Measurements from ENCODE around the gene ZNF318. TPM values are rescaled to one million over a fixed set of nuclear protein-coding genes. Genes with fewer than 3 reads are reported as not detected.
"Not testable (repeated sequence)": the region's sequence is repeated elsewhere in the genome, so short reads cannot be mapped to it uniquely, and the experiment has no call there.

ZNF318 gene
- total RNA-seq, 1 donor from 2014 or later: 6.3 TPM

- Histone ChIP-seq H3K4me1 (ENCODE audit: control insufficient read depth in 3 of 3, insufficient read depth in 3 of 3, low read length in 3 of 3) (no peaks in the 10 kb centered on the region), H3K27me3 (ENCODE audit: control insufficient read depth in 3 of 3, insufficient read depth in 3 of 3, low read length in 3 of 3) (peaks cover 0 to 8% (median 7%) of the 10 kb centered on the region in 3 donors), H3K9ac (ENCODE audit: low read depth in 1 of 3, low read length in 3 of 3) (no peak overlapping the region), H3K4me3 (ENCODE audit: low read length in 3 of 3) (no peak overlapping the region), H3K36me3 (ENCODE audit: control insufficient read depth in 3 of 3, insufficient read depth in 3 of 3, low read length in 3 of 3) (no peaks in the 10 kb centered on the region), H3K27ac (ENCODE audit: low read depth, low read length) (no peak overlapping the region), H3K9me3 (ENCODE audit: control insufficient read depth in 3 of 3, low read length in 3 of 3) (no peaks in the 10 kb centered on the region)
These were observed 20.4 kb upstream of the ZNF318 start for GRCh38 chr6:43389730-43390295.

GRCh38 chr6:43386492-43386891, 17.0 kb upstream of the ZNF318 start:
- Histone ChIP-seq H3K9me3 (ENCODE audit: control insufficient read depth in 3 of 3, low read length in 3 of 3) (no peaks in the 10 kb centered on the region), H3K9ac (ENCODE audit: low read depth in 1 of 3, low read length in 3 of 3) (no peak overlapping the region), H3K27ac (ENCODE audit: low read depth, low read length) (no peak overlapping the region), H3K4me3 (ENCODE audit: low read length in 3 of 3) (no peak overlapping the region), H3K27me3 (ENCODE audit: control insufficient read depth in 3 of 3, insufficient read depth in 3 of 3, low read length in 3 of 3) (peaks cover 0 to 5% (median under 1%) of the 10 kb centered on the region in 3 donors), H3K4me1 (ENCODE audit: control insufficient read depth in 3 of 3, insufficient read depth in 3 of 3, low read length in 3 of 3) (no peaks in the 10 kb centered on the region), H3K36me3 (ENCODE audit: control insufficient read depth in 3 of 3, insufficient read depth in 3 of 3, low read length in 3 of 3) (no peaks in the 10 kb centered on the region)

- Histone ChIP-seq H3K36me3 (ENCODE audit: control insufficient read depth in 3 of 3, insufficient read depth in 3 of 3, low read length in 3 of 3) (no peaks in the 10 kb centered on the region), H3K9ac (ENCODE audit: low read depth in 1 of 3, low read length in 3 of 3) (no peak overlapping the region), H3K27ac (ENCODE audit: low read depth, low read length) (no peak overlapping the region), H3K4me3 (ENCODE audit: low read length in 3 of 3) (no peak overlapping the region), H3K4me1 (ENCODE audit: control insufficient read depth in 3 of 3, insufficient read depth in 3 of 3, low read length in 3 of 3) (no peaks in the 10 kb centered on the region), H3K27me3 (ENCODE audit: control insufficient read depth in 3 of 3, insufficient read depth in 3 of 3, low read length in 3 of 3) (no peaks in the 10 kb centered on the region), H3K9me3 (ENCODE audit: control insufficient read depth in 3 of 3, low read length in 3 of 3) (no peaks in the 10 kb centered on the region)
These were observed 13.7 kb upstream of the ZNF318 start for GRCh38 chr6:43383021-43383667.

- not testable (repeated sequence) for H3K27me3 ChIP-seq (ENCODE audit: control insufficient read depth in 3 of 3, insufficient read depth in 3 of 3, low read length in 3 of 3); H3K36me3 ChIP-seq (ENCODE audit: control insufficient read depth in 3 of 3, insufficient read depth in 3 of 3, low read length in 3 of 3); H3K4me3 ChIP-seq (ENCODE audit: low read length in 3 of 3); H3K9me3 ChIP-seq (ENCODE audit: control insufficient read depth in 3 of 3, low read length in 3 of 3); H3K4me1 ChIP-seq (ENCODE audit: control insufficient read depth in 3 of 3, insufficient read depth in 3 of 3, low read length in 3 of 3); H3K9ac ChIP-seq (ENCODE audit: low read depth in 1 of 3, low read length in 3 of 3); H3K27ac ChIP-seq (ENCODE audit: low read depth, low read length)
These were observed 11.4 kb upstream of the ZNF318 start for GRCh38 chr6:43380858-43381257.

GRCh38 chr6:43378631-43379030, 9.2 kb upstream of the ZNF318 start:
- H3K4me1 ChIP-seq (ENCODE audit: control insufficient read depth in 3 of 3, insufficient read depth in 3 of 3, low read length in 3 of 3): no peaks in the 10 kb centered on the region

GRCh38 chr6:43377710-43378229, 8.3 kb upstream of the ZNF318 start:
- H3K27ac ChIP-seq (ENCODE audit: low read depth, low read length): no peak overlapping the region
- no peak overlapping the region for H3K4me3 ChIP-seq (ENCODE audit: low read length in 3 of 3)
- no peaks in the 10 kb centered on the region for H3K27me3 ChIP-seq (ENCODE audit: control insufficient read depth in 3 of 3, insufficient read depth in 3 of 3, low read length in 3 of 3)
- no peaks in the 10 kb centered on the region for H3K9me3 ChIP-seq (ENCODE audit: control insufficient read depth in 3 of 3, low read length in 3 of 3)
- H3K9ac ChIP-seq (ENCODE audit: low read depth in 1 of 3, low read length in 3 of 3): no peak overlapping the region
- no peaks in the 10 kb centered on the region for H3K36me3 ChIP-seq (ENCODE audit: control insufficient read depth in 3 of 3, insufficient read depth in 3 of 3, low read length in 3 of 3)
- H3K4me1 ChIP-seq (ENCODE audit: control insufficient read depth in 3 of 3, insufficient read depth in 3 of 3, low read length in 3 of 3): no peaks in the 10 kb centered on the region

More at GRCh38 chr6:43378631-43379030, 9.2 kb upstream of the ZNF318 start:
- no peaks in the 10 kb centered on the region for H3K9me3 ChIP-seq (ENCODE audit: control insufficient read depth in 3 of 3, low read length in 3 of 3)
- no peak overlapping the region for H3K9ac ChIP-seq (ENCODE audit: low read depth in 1 of 3, low read length in 3 of 3)
- H3K36me3 ChIP-seq (ENCODE audit: control insufficient read depth in 3 of 3, insufficient read depth in 3 of 3, low read length in 3 of 3): no peaks in the 10 kb centered on the region
- H3K27me3 ChIP-seq (ENCODE audit: control insufficient read depth in 3 of 3, insufficient read depth in 3 of 3, low read length in 3 of 3): no peaks in the 10 kb centered on the region
- H3K27ac ChIP-seq (ENCODE audit: low read depth, low read length): no peak overlapping the region
- no peak overlapping the region for H3K4me3 ChIP-seq (ENCODE audit: low read length in 3 of 3)

GRCh38 chr6:43376551-43376981, 7.1 kb upstream of the ZNF318 start:
- Histone ChIP-seq H3K27ac (ENCODE audit: low read depth, low read length) (no peak overlapping the region), H3K4me3 (ENCODE audit: low read length in 3 of 3) (no peak overlapping the region), H3K4me1 (ENCODE audit: control insufficient read depth in 3 of 3, insufficient read depth in 3 of 3, low read length in 3 of 3) (no peaks in the 10 kb centered on the region), H3K9me3 (ENCODE audit: control insufficient read depth in 3 of 3, low read length in 3 of 3) (no peaks in the 10 kb centered on the region), H3K27me3 (ENCODE audit: control insufficient read depth in 3 of 3, insufficient read depth in 3 of 3, low read length in 3 of 3) (no peaks in the 10 kb centered on the region), H3K9ac (ENCODE audit: low read depth in 1 of 3, low read length in 3 of 3) (no peak overlapping the region), H3K36me3 (ENCODE audit: control insufficient read depth in 3 of 3, insufficient read depth in 3 of 3, low read length in 3 of 3) (no peaks in the 10 kb centered on the region)

GRCh38 chr6:43375693-43376092, 6.2 kb upstream of the ZNF318 start:
- Histone ChIP-seq H3K9me3 (ENCODE audit: control insufficient read depth in 3 of 3, low read length in 3 of 3) (no peaks in the 10 kb centered on the region), H3K4me1 (ENCODE audit: control insufficient read depth in 3 of 3, insufficient read depth in 3 of 3, low read length in 3 of 3) (no peaks in the 10 kb centered on the region), H3K27ac (ENCODE audit: low read depth, low read length) (no peak overlapping the region), H3K4me3 (ENCODE audit: low read length in 3 of 3) (no peak overlapping the region), H3K36me3 (ENCODE audit: control insufficient read depth in 3 of 3, insufficient read depth in 3 of 3, low read length in 3 of 3) (no peaks in the 10 kb centered on the region), H3K9ac (ENCODE audit: low read depth in 1 of 3, low read length in 3 of 3) (no peak overlapping the region), H3K27me3 (ENCODE audit: control insufficient read depth in 3 of 3, insufficient read depth in 3 of 3, low read length in 3 of 3) (no peaks in the 10 kb centered on the region)

GRCh38 chr6:43373252-43373875, 3.9 kb upstream of the ZNF318 start:
- Histone ChIP-seq H3K27me3 (ENCODE audit: control insufficient read depth in 3 of 3, insufficient read depth in 3 of 3, low read length in 3 of 3) (no peaks in the 10 kb centered on the region), H3K9ac (ENCODE audit: low read depth in 1 of 3, low read length in 3 of 3) (no peak overlapping the region), H3K27ac (ENCODE audit: low read depth, low read length) (no peak overlapping the region), H3K4me3 (ENCODE audit: low read length in 3 of 3) (no peak overlapping the region), H3K4me1 (ENCODE audit: control insufficient read depth in 3 of 3, insufficient read depth in 3 of 3, low read length in 3 of 3) (peaks cover 6 to 12% (median 9%) of the 10 kb centered on the region in 3 donors), H3K9me3 (ENCODE audit: control insufficient read depth in 3 of 3, low read length in 3 of 3) (no peaks in the 10 kb centered on the region), H3K36me3 (ENCODE audit: control insufficient read depth in 3 of 3, insufficient read depth in 3 of 3, low read length in 3 of 3) (no peaks in the 10 kb centered on the region)

GRCh38 chr6:43370003-43370580, 645 bp upstream of the ZNF318 start:
- H3K36me3 ChIP-seq (ENCODE audit: control insufficient read depth in 3 of 3, insufficient read depth in 3 of 3, low read length in 3 of 3); H3K9me3 ChIP-seq (ENCODE audit: control insufficient read depth in 3 of 3, low read length in 3 of 3); H3K27me3 ChIP-seq (ENCODE audit: control insufficient read depth in 3 of 3, insufficient read depth in 3 of 3, low read length in 3 of 3): not testable (repeated sequence)
- H3K27ac ChIP-seq (ENCODE audit: low read depth, low read length): peak overlapping the region; percentile 78
- H3K9ac ChIP-seq (ENCODE audit: low read depth in 1 of 3, low read length in 3 of 3): peak overlapping the region; percentile 79 to 85 (median 81)
- H3K4me1 ChIP-seq (ENCODE audit: control insufficient read depth in 3 of 3, insufficient read depth in 3 of 3, low read length in 3 of 3): peaks cover 10 to 21% (median 21%) of the 10 kb centered on the region in 3 donors
- H3K4me3 ChIP-seq (ENCODE audit: low read length in 3 of 3): peak overlapping the region; percentile 87 to 89 (median 88)

All from skeletal muscle tissue (tissue), 4 donors.